ENCODE data around the gene FAM186B. TPM values are rescaled to one million over a fixed set of nuclear protein-coding genes. Genes with fewer than 3 reads are reported as not detected.

FAM186B gene
- total RNA-seq, 1 experiment from 2014 or later = 0.30 TPM

DNA sequence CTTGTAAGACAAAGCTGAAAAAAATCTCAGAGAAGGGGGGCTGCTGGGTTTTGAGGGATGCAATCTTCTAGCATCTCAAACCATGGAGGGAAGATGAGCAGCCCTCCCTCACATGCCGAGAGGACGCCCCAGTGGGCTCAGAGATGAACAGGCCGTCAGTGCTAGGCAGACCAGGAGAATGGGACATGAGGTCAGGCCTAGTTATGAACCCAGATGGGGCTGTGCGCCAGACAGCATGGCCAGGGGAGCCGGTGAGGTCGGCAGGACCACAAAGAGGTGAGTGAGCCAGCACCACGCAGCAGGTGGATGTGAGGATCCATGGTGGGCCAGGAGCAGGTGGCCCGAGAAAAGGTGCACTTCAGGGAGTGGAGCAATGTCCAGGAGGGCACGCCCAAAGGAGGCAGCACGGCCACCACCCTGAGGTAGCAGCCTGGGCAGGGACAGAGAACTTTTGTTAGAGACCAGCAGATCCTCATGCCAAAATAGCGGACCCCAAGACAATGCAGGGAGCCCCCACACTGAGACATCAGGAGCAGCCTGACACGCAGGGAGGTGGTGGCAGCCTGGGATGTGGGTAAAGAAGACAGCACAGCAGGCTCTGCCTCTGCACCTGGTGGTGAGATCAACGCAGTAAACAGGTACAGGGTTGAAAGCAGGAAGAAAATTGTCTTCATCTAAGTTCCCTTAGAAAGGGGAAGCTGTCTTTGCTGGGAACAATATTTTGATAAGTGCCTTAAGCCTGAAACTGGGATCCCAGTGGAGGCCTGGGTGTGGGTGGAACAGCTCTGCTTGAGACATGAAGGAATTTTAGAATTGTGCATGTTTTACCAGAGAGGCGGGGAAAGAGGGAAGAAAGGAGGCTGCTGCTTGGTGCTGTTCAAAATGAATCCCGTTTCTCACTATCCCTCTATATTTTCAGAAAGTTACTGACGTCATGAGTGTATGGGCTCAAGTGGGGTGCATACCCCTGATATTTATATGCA, 19.7 kb downstream of the FAM186B start:
- no peaks in the 10 kb centered on the region for H3K36me3 Mint-ChIP-seq (ENCODE audit: insufficient read depth, unreplicated experiment)
- H3K27ac Mint-ChIP-seq (ENCODE audit: low read depth, unreplicated experiment) = no peak overlapping the region
- ChIA-PET POLR2A (no interaction called here), CTCF (interaction anchor here (0.6 to 2.1 kb wide), 2 partner anchors 227 to 580 kb away, joined by 3 to 10 read pairs; no protein-coding TSS in a partner anchor)
- H3K4me1 Mint-ChIP-seq (ENCODE audit: insufficient read depth, unreplicated experiment) = no peaks in the 10 kb centered on the region
- no TSS peak for BruUV-seq (replicated peaks)
- H3K4me3 Mint-ChIP-seq (ENCODE audit: unreplicated experiment) = no peak overlapping the region
- DNase-seq (ENCODE audit: unreplicated experiment) = no peak
- intact Hi-C loops (cut with micrococcal nuclease) = loop anchor here (10.0 kb wide), 1 partner anchor 301 kb away; no protein-coding TSS in a partner anchor
- no peaks in the 10 kb centered on the region for H3K27me3 Mint-ChIP-seq (ENCODE audit: insufficient read depth, unreplicated experiment)
- TF ChIP-seq, protein P1, sequence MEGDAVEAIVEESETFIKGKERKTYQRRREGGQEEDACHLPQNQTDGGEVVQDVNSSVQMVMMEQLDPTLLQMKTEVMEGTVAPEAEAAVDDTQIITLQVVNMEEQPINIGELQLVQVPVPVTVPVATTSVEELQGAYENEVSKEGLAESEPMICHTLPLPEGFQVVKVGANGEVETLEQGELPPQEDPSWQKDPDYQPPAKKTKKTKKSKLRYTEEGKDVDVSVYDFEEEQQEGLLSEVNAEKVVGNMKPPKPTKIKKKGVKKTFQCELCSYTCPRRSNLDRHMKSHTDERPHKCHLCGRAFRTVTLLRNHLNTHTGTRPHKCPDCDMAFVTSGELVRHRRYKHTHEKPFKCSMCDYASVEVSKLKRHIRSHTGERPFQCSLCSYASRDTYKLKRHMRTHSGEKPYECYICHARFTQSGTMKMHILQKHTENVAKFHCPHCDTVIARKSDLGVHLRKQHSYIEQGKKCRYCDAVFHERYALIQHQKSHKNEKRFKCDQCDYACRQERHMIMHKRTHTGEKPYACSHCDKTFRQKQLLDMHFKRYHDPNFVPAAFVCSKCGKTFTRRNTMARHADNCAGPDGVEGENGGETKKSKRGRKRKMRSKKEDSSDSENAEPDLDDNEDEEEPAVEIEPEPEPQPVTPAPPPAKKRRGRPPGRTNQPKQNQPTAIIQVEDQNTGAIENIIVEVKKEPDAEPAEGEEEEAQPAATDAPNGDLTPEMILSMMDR (IDR thresholded peaks at IDR 0.05; ENCODE audit: unreplicated experiment) = no peak
- H3K9me3 Mint-ChIP-seq (ENCODE audit: unreplicated experiment) = no peaks in the 10 kb centered on the region

DNA sequence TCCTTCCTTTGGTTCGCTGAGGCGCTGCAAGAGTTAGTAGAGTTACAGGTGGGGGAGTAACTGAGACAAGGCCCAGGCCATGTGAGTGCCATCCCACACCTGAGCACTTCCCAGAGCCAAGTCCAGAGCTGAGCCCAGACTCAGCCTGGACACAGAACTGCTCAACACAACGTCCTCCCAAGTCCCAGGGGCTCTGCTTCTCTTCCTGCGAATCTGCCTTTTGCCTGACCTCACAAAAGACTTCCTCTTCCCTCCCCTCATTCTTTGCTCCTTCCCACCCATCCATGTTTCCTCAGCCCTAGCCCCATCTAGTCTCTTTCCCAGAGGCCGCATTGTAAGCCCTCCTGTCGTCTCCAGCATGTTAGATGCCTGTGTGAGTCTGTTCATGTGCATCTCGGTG, 20.8 kb downstream of the FAM186B start:
- Mint-ChIP-seq H3K4me3 (ENCODE audit: unreplicated experiment) (no peak overlapping the region), H3K27ac (ENCODE audit: low read depth, unreplicated experiment) (no peak overlapping the region), H3K36me3 (ENCODE audit: insufficient read depth, unreplicated experiment) (no peaks in the 10 kb centered on the region), H3K4me1 (ENCODE audit: insufficient read depth, unreplicated experiment) (peaks cover 6% of the 10 kb centered on the region), H3K27me3 (ENCODE audit: insufficient read depth, unreplicated experiment) (no peaks in the 10 kb centered on the region), H3K9me3 (ENCODE audit: unreplicated experiment) (no peaks in the 10 kb centered on the region)
- ChIA-PET CTCF (interaction anchor here (0.6 to 2.1 kb wide), 2 partner anchors 137 to 226 kb away, joined by 5 to 10 read pairs; no protein-coding TSS in a partner anchor), POLR2A (interaction anchor here (0.8 kb wide), 1 partner anchor 283 kb away, joined by 3 read pairs; no protein-coding TSS in a partner anchor)
- TF ChIP-seq, protein P1 (IDR thresholded peaks at IDR 0.05; ENCODE audit: unreplicated experiment) = no peak
- no TSS peak for BruUV-seq (replicated peaks)
- intact Hi-C loops (cut with micrococcal nuclease) = loop anchor here (10.0 kb wide), 1 partner anchor 300 kb away; no protein-coding TSS in a partner anchor
- no peak for DNase-seq (ENCODE audit: unreplicated experiment)

DNA sequence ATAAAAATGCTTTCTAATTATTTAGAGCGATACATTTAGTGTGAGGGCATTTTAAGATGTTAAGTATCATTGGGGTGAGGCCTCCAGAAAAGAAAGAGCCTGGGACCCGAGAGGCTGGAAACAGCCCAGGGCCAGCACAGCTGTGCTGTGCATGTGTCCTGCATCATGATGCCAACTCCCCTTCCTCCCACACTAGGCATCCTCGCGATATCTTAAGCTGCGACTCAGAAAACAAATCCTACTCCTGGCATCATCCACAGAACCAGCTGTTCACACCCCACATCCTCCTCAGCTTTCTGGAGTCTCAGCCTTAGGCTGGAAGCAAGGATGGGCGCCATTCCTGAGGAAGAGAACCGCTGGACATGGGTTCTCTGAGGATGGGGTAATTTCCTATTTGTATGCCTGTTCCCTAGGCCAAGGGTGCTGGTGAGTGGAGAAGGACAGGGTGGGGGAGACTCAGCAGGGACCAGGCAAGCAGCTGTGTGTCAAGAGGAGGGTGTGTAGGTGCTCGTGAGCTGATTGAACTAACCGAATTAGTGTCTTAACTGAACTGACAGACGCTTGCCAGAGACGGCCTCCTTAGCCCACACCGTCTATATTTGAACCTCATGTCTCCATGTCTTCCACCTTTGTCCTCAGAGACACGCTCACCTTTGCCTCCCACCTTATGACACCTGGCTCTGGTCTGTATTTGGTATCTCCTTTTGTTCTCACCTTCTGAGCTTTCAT, 21.9 kb downstream of the FAM186B start:
- intact Hi-C loops (cut with micrococcal nuclease) = loop anchor here (10.0 kb wide), 1 partner anchor 299 kb away; no protein-coding TSS in a partner anchor
- Mint-ChIP-seq H3K4me3 (ENCODE audit: unreplicated experiment) (no peak overlapping the region), H3K9me3 (ENCODE audit: unreplicated experiment) (no peaks in the 10 kb centered on the region), H3K4me1 (ENCODE audit: insufficient read depth, unreplicated experiment) (peaks cover 6% of the 10 kb centered on the region), H3K27ac (ENCODE audit: low read depth, unreplicated experiment) (no peak overlapping the region), H3K36me3 (ENCODE audit: insufficient read depth, unreplicated experiment) (no peaks in the 10 kb centered on the region), H3K27me3 (ENCODE audit: insufficient read depth, unreplicated experiment) (no peaks in the 10 kb centered on the region)
- BruUV-seq (replicated peaks) = no TSS peak
- TF ChIP-seq, protein P1 (IDR thresholded peaks at IDR 0.05; ENCODE audit: unreplicated experiment) = no peak
- ChIA-PET POLR2A (no interaction called here), CTCF (interaction anchor here (0.5 to 6.8 kb wide), 7 partner anchors 9 to 254 kb away, joined by 3 to 69 read pairs (median 4); no protein-coding TSS in a partner anchor)
- DNase-seq (ENCODE audit: unreplicated experiment) = no peak
